GM23338 (cell line): Measurements from ENCODE around the gene TSNAX. TPM values are rescaled to one million over a fixed set of nuclear protein-coding genes. Genes with fewer than 3 reads are reported as not detected.

Experiments used
- ATAC-seq: fragments of 200-7000 bp; cut with Tn5 transposase; 3 replicates; pipeline ENCODE4 v1.9.1; 2020
- DNase-seq: peaks from one replicate; pipeline ENCODE4 v3.0.0-alpha.2; 2015; ENCODE audit warnings: low spot score
- H2AFZ ChIP-seq: fragments of 200-600 bp; sonication (generic); 2 replicates; pipeline ENCODE4 v1.8.0; 2016; ENCODE audit warnings: antibody characterized with exemption, mild to moderate bottlenecking, moderate library complexity
- H3F3A ChIP-seq: fragments of 200-600 bp; sonication (generic); replicated peaks from 2 replicates; pipeline ENCODE4 v1.8.0; 2017; ENCODE audit warnings: antibody characterized with exemption, mixed run types, low read depth
- H3K27ac ChIP-seq: fragments of 200-600 bp; sonication (generic); 2 replicates; pipeline ENCODE4 v1.6.1; 2016; ENCODE audit warnings: low read depth
- H3K27me3 ChIP-seq: fragments of 200-600 bp; sonication (generic); 2 replicates; pipeline ENCODE4 v1.8.0; 2016; ENCODE audit warnings: mild to moderate bottlenecking, mixed run types, moderate library complexity; ENCODE audit not compliant: insufficient read depth
- H3K36me3 ChIP-seq: fragments of 200-600 bp; sonication (generic); 2 replicates; pipeline ENCODE4 v1.8.0; 2016; ENCODE audit warnings: mild to moderate bottlenecking; ENCODE audit not compliant: insufficient read depth
- H3K4me1 ChIP-seq: fragments of 200-600 bp; sonication (generic); 2 replicates; pipeline ENCODE4 v1.8.0; 2016; ENCODE audit warnings: mild to moderate bottlenecking, moderate library complexity; ENCODE audit not compliant: insufficient read depth
- H3K4me2 ChIP-seq: fragments of 200-600 bp; sonication (generic); 2 replicates; pipeline ENCODE4 v1.7.1; 2017; ENCODE audit warnings: mixed run types
- H3K4me3 ChIP-seq: fragments of 200-600 bp; sonication (generic); 2 replicates; pipeline ENCODE4 v1.6.1; 2016; ENCODE audit warnings: mixed run types
- H3K79me2 ChIP-seq: fragments of 200-600 bp; sonication (generic); replicated peaks from 2 replicates; pipeline ENCODE4 v1.8.0; 2017; ENCODE audit warnings: mild to moderate bottlenecking; ENCODE audit not compliant: insufficient read depth
- H3K9me2 ChIP-seq: fragments of 200-600 bp; sonication (generic); 2 replicates; pipeline ENCODE4 v1.8.0; 2017; ENCODE audit not compliant: insufficient read depth
- H4K20me1 ChIP-seq: fragments of 200-600 bp; sonication (generic); replicated peaks from 2 replicates; pipeline ENCODE4 v1.8.0; 2017; ENCODE audit warnings: mild to moderate bottlenecking; ENCODE audit not compliant: insufficient read depth
- H3K27ac Mint-ChIP-seq: 2 replicates; pipeline ENCODE4 v1.8.0; 2020; ENCODE audit warnings: inconsistent platforms, mild to moderate bottlenecking, moderate library complexity, mixed read lengths
- H3K27me3 Mint-ChIP-seq: 3 replicates; pipeline ENCODE4 v1.8.0; 2022; ENCODE audit warnings: low read depth, mild to moderate bottlenecking, moderate library complexity, mixed read lengths, inconsistent platforms; ENCODE audit not compliant: insufficient read depth, poor library complexity
- H3K36me3 Mint-ChIP-seq: 3 replicates; pipeline ENCODE4 v1.8.0; 2021; ENCODE audit warnings: low read depth, mild to moderate bottlenecking, inconsistent platforms, moderate library complexity, mixed read lengths
- H3K4me1 Mint-ChIP-seq: 3 replicates; pipeline ENCODE4 v1.8.0; 2020; ENCODE audit warnings: mild to moderate bottlenecking, inconsistent platforms, mixed read lengths
- H3K4me3 Mint-ChIP-seq: 3 replicates; pipeline ENCODE4 v1.8.0; 2021; ENCODE audit warnings: moderate library complexity, mild to moderate bottlenecking, inconsistent platforms, mixed read lengths
- H3K9me3 Mint-ChIP-seq: 3 replicates; pipeline ENCODE4 v1.8.0; 2020; ENCODE audit warnings: moderate library complexity, mild to moderate bottlenecking, inconsistent platforms, mixed read lengths
- CREB1 ChIP-seq: fragments of 250-450 bp; sonication (Bioruptor Pico); IDR thresholded peaks from 2 replicates; pipeline ENCODE4 v1.5.0; 2020; ENCODE audit warnings: low read depth, mild to moderate bottlenecking, moderate library complexity
- EZH2 ChIP-seq: fragments of 200-600 bp; sonication (generic); IDR thresholded peaks from one replicate; pipeline ENCODE4 v1.8.0; 2017; ENCODE audit warnings: antibody characterized with exemption, mild to moderate bottlenecking, low read depth; ENCODE audit not compliant: unreplicated experiment
- JUNB ChIP-seq: IDR thresholded peaks from one replicate; pipeline ENCODE4 v1.6.1; 2016; ENCODE audit warnings: antibody characterized with exemption; ENCODE audit not compliant: unreplicated experiment
- NANOG ChIP-seq: IDR thresholded peaks from 2 replicates; pipeline ENCODE4 v1.6.1; 2016; ENCODE audit warnings: antibody characterized with exemption, borderline replicate concordance
- POLR2AphosphoS5 ChIP-seq: IDR thresholded peaks from 2 replicates; pipeline ENCODE4 v1.6.1; 2016; ENCODE audit warnings: antibody characterized with exemption, low read depth
- ZNF114 ChIP-seq: fragments of 250-450 bp; sonication (Bioruptor Pico); IDR thresholded peaks from 2 replicates; pipeline ENCODE4 v1.5.0; 2020; ENCODE audit warnings: mild to moderate bottlenecking, moderate library complexity
- ZNF331 ChIP-seq: fragments of 250-450 bp; sonication (Bioruptor Pico); IDR thresholded peaks from 2 replicates; pipeline ENCODE4 v1.5.0; 2020; ENCODE audit warnings: low read depth, mild to moderate bottlenecking, moderate library complexity
- polyA plus RNA-seq: library from polyadenylated mRNA; unstranded; fragments of >200 nt; fragmentation: Nextera tagmentation; extraction: Ambion mirVana; gene quantifications from 2 replicates; pipeline ENCODE4 v1.2.1, GENCODE V29; 2016
- total RNA-seq: library from RNA; depleted of rRNA; stranded (reverse); fragments of >200 nt; shearing (Covaris generic); gene quantifications from 2 replicates; pipeline ENCODE4 v1.2.3, GENCODE V29; 2014
- TF ChIP-seq, protein P1 (sequence below): fragments of 250-450 bp; sonication (Bioruptor Pico); IDR thresholded peaks from 2 replicates; pipeline ENCODE4 v1.5.0; 2020; ENCODE audit warnings: mild to moderate bottlenecking, moderate library complexity
- TF ChIP-seq, protein P2 (sequence below), 2 experiments: fragments of 200-600 bp in 1 of 2; sonication (generic) in 1 of 2; conservative IDR thresholded peaks; 2 replicates each; pipeline versions ENCODE4 v1.5.1 to v1.6.1; 2016 to 2017; ENCODE audit warnings: antibody characterized with exemption in 2 of 2, low read depth in 2 of 2, mild to moderate bottlenecking in 2 of 2, moderate library complexity in 1 of 2

Gene TSNAX
- total and polyA plus RNA-seq, 2 experiments from 2014 or later: 31.5 to 31.7 TPM

DNA sequence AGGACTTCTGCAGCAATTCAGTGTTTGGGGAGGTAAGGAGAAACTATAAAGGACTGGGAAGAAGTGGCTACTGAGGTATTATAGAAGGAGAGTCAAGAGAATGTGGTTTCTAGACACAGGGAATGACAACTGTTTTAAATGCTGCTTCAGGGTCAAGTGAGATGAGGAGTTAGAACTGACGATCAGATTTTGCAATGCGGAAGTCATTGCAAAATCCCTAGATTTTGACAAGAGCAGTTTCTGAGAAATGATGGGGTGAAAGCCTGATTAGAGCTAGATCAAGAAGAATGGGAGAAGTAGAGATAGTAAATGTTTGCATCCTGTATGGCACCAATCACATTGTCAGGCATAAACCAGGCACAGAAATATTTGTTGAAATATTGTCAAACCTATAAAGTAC is 4.7 kb upstream of the TSNAX start (continued):
- TF ChIP-seq, protein P1, sequence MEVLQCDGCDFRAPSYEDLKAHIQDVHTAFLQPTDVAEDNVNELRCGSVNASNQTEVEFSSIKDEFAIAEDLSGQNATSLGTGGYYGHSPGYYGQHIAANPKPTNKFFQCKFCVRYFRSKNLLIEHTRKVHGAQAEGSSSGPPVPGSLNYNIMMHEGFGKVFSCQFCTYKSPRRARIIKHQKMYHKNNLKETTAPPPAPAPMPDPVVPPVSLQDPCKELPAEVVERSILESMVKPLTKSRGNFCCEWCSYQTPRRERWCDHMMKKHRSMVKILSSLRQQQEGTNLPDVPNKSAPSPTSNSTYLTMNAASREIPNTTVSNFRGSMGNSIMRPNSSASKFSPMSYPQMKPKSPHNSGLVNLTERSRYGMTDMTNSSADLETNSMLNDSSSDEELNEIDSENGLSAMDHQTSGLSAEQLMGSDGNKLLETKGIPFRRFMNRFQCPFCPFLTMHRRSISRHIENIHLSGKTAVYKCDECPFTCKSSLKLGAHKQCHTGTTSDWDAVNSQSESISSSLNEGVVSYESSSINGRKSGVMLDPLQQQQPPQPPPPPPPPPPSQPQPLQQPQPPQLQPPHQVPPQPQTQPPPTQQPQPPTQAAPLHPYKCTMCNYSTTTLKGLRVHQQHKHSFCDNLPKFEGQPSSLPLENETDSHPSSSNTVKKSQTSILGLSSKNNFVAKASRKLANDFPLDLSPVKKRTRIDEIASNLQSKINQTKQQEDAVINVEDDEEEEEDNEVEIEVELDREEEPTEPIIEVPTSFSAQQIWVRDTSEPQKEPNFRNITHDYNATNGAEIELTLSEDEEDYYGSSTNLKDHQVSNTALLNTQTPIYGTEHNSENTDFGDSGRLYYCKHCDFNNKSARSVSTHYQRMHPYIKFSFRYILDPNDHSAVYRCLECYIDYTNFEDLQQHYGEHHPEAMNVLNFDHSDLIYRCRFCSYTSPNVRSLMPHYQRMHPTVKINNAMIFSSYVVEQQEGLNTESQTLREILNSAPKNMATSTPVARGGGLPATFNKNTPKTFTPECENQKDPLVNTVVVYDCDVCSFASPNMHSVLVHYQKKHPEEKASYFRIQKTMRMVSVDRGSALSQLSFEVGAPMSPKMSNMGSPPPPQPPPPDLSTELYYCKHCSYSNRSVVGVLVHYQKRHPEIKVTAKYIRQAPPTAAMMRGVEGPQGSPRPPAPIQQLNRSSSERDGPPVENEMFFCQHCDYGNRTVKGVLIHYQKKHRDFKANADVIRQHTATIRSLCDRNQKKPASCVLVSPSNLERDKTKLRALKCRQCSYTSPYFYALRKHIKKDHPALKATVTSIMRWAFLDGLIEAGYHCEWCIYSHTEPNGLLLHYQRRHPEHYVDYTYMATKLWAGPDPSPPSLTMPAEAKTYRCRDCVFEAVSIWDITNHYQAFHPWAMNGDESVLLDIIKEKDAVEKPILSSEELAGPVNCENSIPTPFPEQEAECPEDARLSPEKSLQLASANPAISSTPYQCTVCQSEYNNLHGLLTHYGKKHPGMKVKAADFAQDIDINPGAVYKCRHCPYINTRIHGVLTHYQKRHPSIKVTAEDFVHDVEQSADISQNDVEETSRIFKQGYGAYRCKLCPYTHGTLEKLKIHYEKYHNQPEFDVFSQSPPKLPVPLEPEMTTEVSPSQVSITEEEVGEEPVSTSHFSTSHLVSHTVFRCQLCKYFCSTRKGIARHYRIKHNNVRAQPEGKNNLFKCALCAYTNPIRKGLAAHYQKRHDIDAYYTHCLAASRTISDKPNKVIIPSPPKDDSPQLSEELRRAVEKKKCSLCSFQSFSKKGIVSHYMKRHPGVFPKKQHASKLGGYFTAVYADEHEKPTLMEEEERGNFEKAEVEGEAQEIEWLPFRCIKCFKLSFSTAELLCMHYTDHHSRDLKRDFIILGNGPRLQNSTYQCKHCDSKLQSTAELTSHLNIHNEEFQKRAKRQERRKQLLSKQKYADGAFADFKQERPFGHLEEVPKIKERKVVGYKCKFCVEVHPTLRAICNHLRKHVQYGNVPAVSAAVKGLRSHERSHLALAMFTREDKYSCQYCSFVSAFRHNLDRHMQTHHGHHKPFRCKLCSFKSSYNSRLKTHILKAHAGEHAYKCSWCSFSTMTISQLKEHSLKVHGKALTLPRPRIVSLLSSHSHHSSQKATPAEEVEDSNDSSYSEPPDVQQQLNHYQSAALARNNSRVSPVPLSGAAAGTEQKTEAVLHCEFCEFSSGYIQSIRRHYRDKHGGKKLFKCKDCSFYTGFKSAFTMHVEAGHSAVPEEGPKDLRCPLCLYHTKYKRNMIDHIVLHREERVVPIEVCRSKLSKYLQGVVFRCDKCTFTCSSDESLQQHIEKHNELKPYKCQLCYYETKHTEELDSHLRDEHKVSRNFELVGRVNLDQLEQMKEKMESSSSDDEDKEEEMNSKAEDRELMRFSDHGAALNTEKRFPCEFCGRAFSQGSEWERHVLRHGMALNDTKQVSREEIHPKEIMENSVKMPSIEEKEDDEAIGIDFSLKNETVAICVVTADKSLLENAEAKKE: no peak
- TF ChIP-seq ZNF114 (CRISPR knock-in tag) (no peak), ZNF331 (CRISPR knock-in tag) (no peak)
- TF ChIP-seq, protein P2, sequence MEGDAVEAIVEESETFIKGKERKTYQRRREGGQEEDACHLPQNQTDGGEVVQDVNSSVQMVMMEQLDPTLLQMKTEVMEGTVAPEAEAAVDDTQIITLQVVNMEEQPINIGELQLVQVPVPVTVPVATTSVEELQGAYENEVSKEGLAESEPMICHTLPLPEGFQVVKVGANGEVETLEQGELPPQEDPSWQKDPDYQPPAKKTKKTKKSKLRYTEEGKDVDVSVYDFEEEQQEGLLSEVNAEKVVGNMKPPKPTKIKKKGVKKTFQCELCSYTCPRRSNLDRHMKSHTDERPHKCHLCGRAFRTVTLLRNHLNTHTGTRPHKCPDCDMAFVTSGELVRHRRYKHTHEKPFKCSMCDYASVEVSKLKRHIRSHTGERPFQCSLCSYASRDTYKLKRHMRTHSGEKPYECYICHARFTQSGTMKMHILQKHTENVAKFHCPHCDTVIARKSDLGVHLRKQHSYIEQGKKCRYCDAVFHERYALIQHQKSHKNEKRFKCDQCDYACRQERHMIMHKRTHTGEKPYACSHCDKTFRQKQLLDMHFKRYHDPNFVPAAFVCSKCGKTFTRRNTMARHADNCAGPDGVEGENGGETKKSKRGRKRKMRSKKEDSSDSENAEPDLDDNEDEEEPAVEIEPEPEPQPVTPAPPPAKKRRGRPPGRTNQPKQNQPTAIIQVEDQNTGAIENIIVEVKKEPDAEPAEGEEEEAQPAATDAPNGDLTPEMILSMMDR (conservative IDR thresholded peaks at IDR 0.05; ENCODE audit: low read depth in 2 of 2): no peak

DNA sequence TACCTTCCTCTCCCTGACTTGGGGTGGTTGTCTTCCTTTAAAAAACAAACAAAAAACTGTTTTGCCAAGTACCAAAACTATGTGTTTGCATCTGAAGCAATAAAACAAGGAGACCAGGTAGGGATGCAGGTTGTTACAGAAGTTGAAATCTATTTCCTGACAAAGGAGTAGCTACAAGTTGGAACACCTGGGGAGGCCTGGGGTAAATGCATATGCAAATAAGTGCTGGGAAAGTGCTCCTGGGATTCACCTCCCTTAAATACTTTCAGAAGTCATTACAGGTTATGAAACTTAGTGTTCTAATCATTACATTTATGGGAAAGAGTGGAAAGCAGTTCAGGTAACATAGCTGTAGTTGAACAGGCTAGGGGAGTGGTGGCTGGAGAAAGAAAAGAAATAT is 1.9 kb upstream of the TSNAX start:
- no peak overlapping the region; the same call in 1 of the 2 replicates for H3K27ac ChIP-seq
- Mint-ChIP-seq H3K4me3 (peak overlapping the region; percentile 16), H3K4me1 (peaks cover 39% of the 10 kb centered on the region), H3K27me3 (no peaks in the 10 kb centered on the region), H3K9me3 (no peaks in the 10 kb centered on the region; the same call in 2 of the 3 replicates), H3K36me3 (peaks cover 15% of the 10 kb centered on the region; the same call in 2 of the 3 replicates), H3K27ac (peak overlapping the region; percentile 27)
- DNase-seq (peak; percentile 67), ATAC-seq (no peak; the same call in none of the 3 replicates)
- peaks cover 3% of the 10 kb centered on the region; the same call in 1 of the 2 replicates for H3F3A ChIP-seq
- H3K79me2 ChIP-seq: peaks cover 23% of the 10 kb centered on the region
- H3K36me3 ChIP-seq: no peaks in the 10 kb centered on the region
- H3K4me1 ChIP-seq: peaks cover 17% of the 10 kb centered on the region
- no peaks in the 10 kb centered on the region for H3K27me3 ChIP-seq
- no peak for TF ChIP-seq NANOG
- no peak for TF ChIP-seq ZNF114 (CRISPR knock-in tag)
- TF ChIP-seq CREB1: no peak
- TF ChIP-seq ZNF331 (CRISPR knock-in tag): no peak
- no peak for TF ChIP-seq EZH2
- TF ChIP-seq POLR2AphosphoS5: no peak
- no peak for TF ChIP-seq JUNB
- no peak overlapping the region for H2AFZ ChIP-seq
- no peaks in the 10 kb centered on the region for H4K20me1 ChIP-seq
- no peaks in the 10 kb centered on the region for H3K9me2 ChIP-seq
- H3K4me2 ChIP-seq: peak overlapping the region; percentile 73
- H3K4me3 ChIP-seq: no peak overlapping the region
